Urinary bladder (tissue), 4 donors: Measurements from ENCODE around the gene KCTD15. TPM values are rescaled to one million over a fixed set of nuclear protein-coding genes. Genes with fewer than 3 reads are reported as not detected.

ENCODE experiments used
- DNase-seq: peaks from one replicate; pipeline ENCODE4 v3.0.0-alpha.2; 2015; ENCODE audit errors: extremely low spot score
- H3K27ac ChIP-seq: one replicate; pipeline ENCODE4 v1.5.1; 2013; ENCODE audit warnings: low read depth, mild to moderate bottlenecking, moderate library complexity
- H3K36me3 ChIP-seq: one replicate; pipeline ENCODE4 v1.6.1; 2013; ENCODE audit warnings: mild to moderate bottlenecking, moderate library complexity; ENCODE audit not compliant: insufficient read depth
- H3K4me1 ChIP-seq: one replicate; pipeline ENCODE4 v1.6.1; 2013; ENCODE audit warnings: mild to moderate bottlenecking, moderate library complexity; ENCODE audit not compliant: insufficient read depth
- H3K4me3 ChIP-seq: one replicate; pipeline ENCODE4 v1.5.1; 2013; ENCODE audit warnings: low read depth, low read length
- WGBS: extraction: QIAGEN DNeasy Blood & Tissue Kit; methylation state at CpG from one replicate; pipeline ENCODE4 v1.1.7; 2013; 5-methylcytosine and 5-hydroxymethylcytosine counted together
- polyA plus RNA-seq: library from polyadenylated mRNA; stranded (reverse); fragments of 200-250 nt; gene quantifications from one replicate; pipeline ENCODE4 v1.2.3, GENCODE V29; 2013
- total RNA-seq: library from RNA; depleted of rRNA; stranded (reverse); fragments of >200 nt; gene quantifications from one replicate; pipeline ENCODE4 v1.2.3, GENCODE V29; 2014
- donor health status: healthy with polysubstance abuse.
- donor health status: healthy.

The KCTD15 gene
- total and polyA plus RNA-seq, 2 donors, result 55.8 to 78.0 TPM

DNA sequence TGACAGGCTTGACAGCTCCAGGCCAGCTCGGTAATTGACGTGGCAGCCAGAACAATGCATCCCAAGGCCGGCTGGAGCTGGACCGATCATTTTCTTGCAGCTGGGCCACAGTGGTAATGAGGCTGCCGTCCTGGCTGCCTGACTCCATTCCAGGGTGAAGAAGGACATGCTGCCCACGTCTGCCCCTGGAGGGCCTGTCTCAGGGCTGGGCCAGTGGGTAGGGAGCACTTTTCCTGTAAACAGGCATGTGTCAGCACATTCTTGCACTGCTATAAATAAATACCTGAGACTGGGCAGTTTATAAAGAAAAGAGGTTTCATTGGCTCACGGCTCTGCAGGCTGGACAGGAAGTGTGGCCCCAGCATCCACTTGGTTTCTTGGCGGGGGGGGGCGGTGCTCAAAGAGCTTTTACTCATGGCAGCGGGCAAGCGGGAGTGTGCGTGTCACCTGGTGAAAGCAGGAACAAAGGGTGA lies 38.1 kb upstream of the KCTD15 start:
- Histone ChIP-seq H3K36me3 (no peaks in the 10 kb centered on the region), H3K27ac (no peak overlapping the region), H3K4me1 (no peaks in the 10 kb centered on the region), H3K4me3 (no peak overlapping the region)
- DNase-seq, result peak; percentile 23
- WGBS, result 36% methylated on average over 12 of the region's 12 CpGs

DNA sequence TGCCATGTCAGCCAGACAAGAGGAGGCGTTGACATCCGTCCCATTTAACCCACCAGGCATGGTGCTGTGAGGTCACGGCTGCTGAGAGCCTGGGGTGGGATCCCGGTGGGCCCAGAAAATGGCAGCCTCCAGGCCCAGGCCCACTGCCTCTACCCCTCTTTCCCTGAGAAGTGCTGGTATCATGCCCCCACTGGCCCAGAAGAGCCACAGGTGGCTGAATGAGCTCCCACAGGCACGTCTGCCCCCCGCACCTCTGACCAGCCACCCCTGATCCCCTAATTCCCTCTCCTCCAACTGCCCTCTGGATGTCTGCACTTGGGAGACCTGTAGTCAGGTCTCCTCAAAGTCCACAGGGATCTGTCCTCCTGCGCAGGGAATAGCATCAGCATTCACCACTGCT lies 37.3 kb upstream of the KCTD15 start:
- no peak for DNase-seq
- H3K4me1 ChIP-seq, result no peaks in the 10 kb centered on the region
- H3K4me3 ChIP-seq, result no peak overlapping the region
- no peaks in the 10 kb centered on the region for H3K36me3 ChIP-seq
- WGBS, result 89% methylated on average over 7 of the region's 7 CpGs
- no peak overlapping the region for H3K27ac ChIP-seq

GRCh38 chr19:33763633-33764371 lies 32.9 kb upstream of the KCTD15 start:
- H3K4me3 ChIP-seq, result no peak overlapping the region
- no peak for DNase-seq
- 67% methylated on average over 11 of the region's 11 CpGs for WGBS
- H3K4me1 ChIP-seq, result no peaks in the 10 kb centered on the region
- H3K27ac ChIP-seq, result no peak overlapping the region
- H3K36me3 ChIP-seq, result no peaks in the 10 kb centered on the region

GRCh38 chr19:33766623-33767022 lies 30.0 kb upstream of the KCTD15 start:
- H3K36me3 ChIP-seq, result no peaks in the 10 kb centered on the region
- no peak for DNase-seq
- H3K4me3 ChIP-seq, result no peak overlapping the region
- H3K27ac ChIP-seq, result no peak overlapping the region
- no peaks in the 10 kb centered on the region for H3K4me1 ChIP-seq
- 75% methylated on average over 13 of the region's 13 CpGs for WGBS

DNA sequence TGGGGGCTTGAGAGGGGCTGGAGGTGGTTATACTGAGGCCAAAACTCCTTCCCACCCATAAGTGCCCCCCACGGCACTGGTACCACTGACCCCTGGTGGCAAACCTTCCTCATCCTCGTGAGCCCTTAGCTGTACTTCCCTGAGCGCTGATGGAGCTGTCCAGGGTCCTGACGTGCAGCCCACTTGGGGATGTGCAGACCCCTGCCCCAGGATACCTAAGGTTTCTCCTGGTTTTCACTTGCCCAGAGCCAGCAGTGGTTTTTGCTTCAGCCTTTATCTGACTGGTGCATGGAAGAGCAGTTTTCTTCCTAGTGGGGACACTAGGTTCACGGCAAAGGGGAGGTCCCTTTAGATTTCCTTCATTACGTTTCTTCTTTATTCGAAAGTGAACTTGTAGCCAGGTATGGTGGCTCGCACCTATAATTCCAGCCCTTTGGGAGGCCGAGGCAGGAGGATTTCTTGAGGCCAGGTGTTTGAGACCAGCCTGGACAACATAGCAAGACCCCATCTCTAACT lies 28.7 kb upstream of the KCTD15 start:
- no peaks in the 10 kb centered on the region for H3K36me3 ChIP-seq
- DNase-seq, result no peak
- no peak overlapping the region for H3K4me3 ChIP-seq
- no peaks in the 10 kb centered on the region for H3K4me1 ChIP-seq
- 42% methylated on average over 9 of the region's 9 CpGs for WGBS
- no peak overlapping the region for H3K27ac ChIP-seq

- H3K4me3 ChIP-seq, result no peak overlapping the region
- WGBS, result 61% methylated on average over 6 of the region's 6 CpGs
- no peaks in the 10 kb centered on the region for H3K4me1 ChIP-seq
- H3K27ac ChIP-seq, result no peak overlapping the region
- no peak for DNase-seq
- H3K36me3 ChIP-seq, result no peaks in the 10 kb centered on the region
These were observed 27.5 kb upstream of the KCTD15 start for GRCh38 chr19:33769208-33769607.

GRCh38 chr19:33770107-33770506 lies 26.6 kb upstream of the KCTD15 start:
- no peak overlapping the region for H3K4me3 ChIP-seq
- H3K4me1 ChIP-seq, result no peaks in the 10 kb centered on the region
- H3K27ac ChIP-seq, result no peak overlapping the region
- DNase-seq, result no peak
- H3K36me3 ChIP-seq, result no peaks in the 10 kb centered on the region
- 73% methylated on average over 8 of the region's 8 CpGs for WGBS

DNA sequence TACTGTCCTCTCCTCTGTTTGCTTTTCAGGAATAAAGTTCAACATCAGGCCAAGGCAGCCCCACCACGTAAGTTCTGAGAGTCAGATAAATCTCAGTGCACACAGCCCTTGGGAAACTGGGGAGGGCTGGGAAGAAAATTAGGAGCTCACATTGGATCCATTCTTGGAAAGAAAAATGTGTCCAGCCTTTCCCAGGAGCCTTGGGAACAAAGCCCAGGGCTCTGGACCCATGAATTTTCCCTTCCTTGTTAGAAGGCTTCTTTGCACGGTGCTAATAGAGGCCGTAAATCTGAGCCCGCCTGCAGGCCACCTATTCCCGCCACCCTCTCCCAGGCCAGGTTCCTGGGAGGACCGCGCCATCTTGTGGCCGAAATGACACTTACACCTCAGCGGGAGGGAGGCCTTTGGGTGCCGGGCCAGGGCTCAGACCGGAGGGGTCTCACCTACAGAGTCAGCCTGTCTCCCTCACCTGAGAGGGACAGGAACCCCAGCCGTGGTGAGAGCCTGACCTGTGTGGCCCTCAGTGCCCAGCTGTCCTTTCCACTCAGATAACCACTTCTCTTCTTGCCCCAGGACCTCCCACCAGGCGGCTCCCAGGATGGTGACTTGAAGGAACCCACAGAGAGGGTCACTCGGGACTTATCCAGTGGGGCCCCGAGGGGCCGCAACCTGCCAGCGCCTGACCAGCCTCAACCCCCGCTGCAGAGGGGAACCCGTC lies 25.1 kb upstream of the KCTD15 start:
- Histone ChIP-seq H3K4me3 (no peak overlapping the region), H3K36me3 (no peaks in the 10 kb centered on the region), H3K27ac (no peak overlapping the region), H3K4me1 (no peaks in the 10 kb centered on the region)
- WGBS, result 32% methylated on average over 19 of the region's 19 CpGs
- no peak for DNase-seq

DNA sequence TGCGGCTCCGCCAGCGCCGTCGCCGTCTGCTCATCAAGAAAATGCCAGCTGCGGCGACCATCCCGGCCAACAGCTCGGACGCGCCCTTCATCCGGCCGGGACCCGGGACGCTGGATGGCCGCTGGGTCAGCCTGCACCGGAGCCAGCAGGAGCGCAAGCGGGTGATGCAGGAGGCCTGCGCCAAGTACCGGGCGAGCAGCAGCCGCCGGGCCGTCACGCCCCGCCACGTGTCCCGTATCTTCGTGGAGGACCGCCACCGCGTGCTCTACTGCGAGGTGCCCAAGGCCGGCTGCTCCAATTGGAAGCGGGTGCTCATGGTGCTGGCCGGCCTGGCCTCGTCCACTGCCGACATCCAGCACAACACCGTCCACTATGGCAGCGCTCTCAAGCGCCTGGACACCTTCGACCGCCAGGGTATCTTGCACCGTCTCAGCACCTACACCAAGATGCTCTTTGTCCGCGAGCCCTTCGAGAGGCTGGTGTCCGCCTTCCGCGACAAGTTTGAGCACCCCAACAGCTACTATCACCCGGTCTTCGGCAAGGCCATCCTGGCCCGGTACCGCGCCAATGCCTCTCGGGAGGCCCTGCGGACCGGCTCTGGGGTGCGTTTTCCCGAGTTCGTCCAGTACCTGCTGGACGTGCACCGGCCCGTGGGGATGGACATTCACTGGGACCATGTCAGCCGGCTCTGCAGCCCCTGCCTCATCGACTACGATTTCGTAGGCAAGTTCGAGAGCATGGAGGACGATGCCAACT lies 24.4 kb upstream of the KCTD15 start:
- no peak for DNase-seq
- WGBS, result 95% methylated on average over 72 of the region's 72 CpGs
- Histone ChIP-seq H3K4me1 (no peaks in the 10 kb centered on the region), H3K27ac (no peak overlapping the region), H3K4me3 (no peak overlapping the region), H3K36me3 (no peaks in the 10 kb centered on the region)

DNA sequence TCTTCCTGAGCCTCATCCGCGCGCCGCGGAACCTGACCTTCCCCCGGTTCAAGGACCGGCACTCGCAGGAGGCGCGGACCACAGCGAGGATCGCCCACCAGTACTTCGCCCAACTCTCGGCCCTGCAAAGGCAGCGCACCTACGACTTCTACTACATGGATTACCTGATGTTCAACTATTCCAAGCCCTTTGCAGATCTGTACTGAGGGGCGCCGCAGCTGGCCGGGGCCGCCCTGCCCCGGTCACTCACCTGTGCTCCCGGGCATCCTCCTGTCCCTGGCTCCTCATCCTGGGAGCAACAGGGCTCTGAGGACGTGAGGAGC lies 23.9 kb upstream of the KCTD15 start:
- H3K4me3 ChIP-seq, result no peak overlapping the region
- H3K4me1 ChIP-seq, result no peaks in the 10 kb centered on the region
- DNase-seq, result no peak
- no peaks in the 10 kb centered on the region for H3K36me3 ChIP-seq
- H3K27ac ChIP-seq, result no peak overlapping the region
- whole genome bisulfite sequencing, result 95% methylated on average over 23 of the region's 23 CpGs

- DNase-seq, result no peak
- no peak overlapping the region for H3K27ac ChIP-seq
- H3K4me1 ChIP-seq, result no peaks in the 10 kb centered on the region
- WGBS, result 35% methylated on average over 6 of the region's 6 CpGs
- H3K4me3 ChIP-seq, result no peak overlapping the region
- H3K36me3 ChIP-seq, result no peaks in the 10 kb centered on the region
These were observed 22.7 kb upstream of the KCTD15 start for GRCh38 chr19:33773704-33774624.

DNA sequence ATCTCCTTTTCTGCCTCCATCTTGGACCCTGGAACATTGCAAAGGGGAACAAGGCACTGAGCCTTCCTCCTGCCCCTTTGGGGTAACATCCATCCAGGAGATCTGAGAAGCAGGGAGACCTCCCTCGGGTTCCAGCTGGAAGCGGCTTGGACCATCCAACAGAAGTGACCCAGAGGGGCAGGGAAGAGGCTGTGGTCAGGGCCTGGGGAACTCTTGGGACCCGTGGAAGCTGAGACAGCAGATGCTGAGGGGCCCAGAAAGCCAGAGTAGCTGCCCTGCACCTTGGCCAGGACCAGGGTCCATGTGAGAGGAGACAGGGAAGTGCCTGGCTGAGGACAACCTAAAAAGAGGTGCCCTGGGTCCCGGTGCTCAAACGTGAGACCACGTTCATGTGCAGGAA lies 21.9 kb upstream of the KCTD15 start:
- DNase-seq, result no peak
- Histone ChIP-seq H3K27ac (no peak overlapping the region), H3K4me3 (no peak overlapping the region), H3K4me1 (no peaks in the 10 kb centered on the region), H3K36me3 (no peaks in the 10 kb centered on the region)
- 74% methylated on average over 6 of the region's 6 CpGs for WGBS
